Ectodermal cell (in vitro differentiated cells): ENCODE data around the gene LETM1.
"Not testable (repeated sequence)": the region's sequence is repeated elsewhere in the genome, so short reads cannot be mapped to it uniquely, and the experiment has no call there.

ENCODE experiments used
- H3K27ac ChIP-seq: 2 replicates; pipeline ENCODE4 v1.7.0; 2013; ENCODE audit warnings: mild to moderate bottlenecking, low read depth, low read length; ENCODE audit not compliant: insufficient read depth, poor library complexity, severe bottlenecking
- H3K27me3 ChIP-seq: 2 replicates; pipeline ENCODE4 v1.7.0; 2013; ENCODE audit warnings: mild to moderate bottlenecking, low read length; ENCODE audit not compliant: insufficient read depth, control insufficient read depth, poor library complexity, severe bottlenecking
- H3K36me3 ChIP-seq: one replicate; pipeline ENCODE4 v1.7.0; 2013; ENCODE audit warnings: low read length; ENCODE audit not compliant: control insufficient read depth, insufficient read depth
- H3K4me1 ChIP-seq: one replicate; pipeline ENCODE4 v1.7.0; 2013; ENCODE audit warnings: low read length; ENCODE audit not compliant: control insufficient read depth, insufficient read depth
- H3K4me3 ChIP-seq: 2 replicates; pipeline ENCODE4 v1.7.0; 2013; ENCODE audit warnings: low read depth, low read length, control low read depth; ENCODE audit not compliant: insufficient read depth
- H3K9me3 ChIP-seq: 2 replicates; pipeline ENCODE4 v1.7.0; 2013; ENCODE audit warnings: mild to moderate bottlenecking, low read length, moderate library complexity; ENCODE audit not compliant: control insufficient read depth
- WGBS, 2 experiments: methylation state at CpG; one replicate each; pipeline ENCODE4 v1.1.7; 2013; ENCODE audit warnings: missing lambda C conversion rate in 2 of 2; 5-methylcytosine and 5-hydroxymethylcytosine counted together

The LETM1 gene

GRCh38 chr4:1852904-1853623, 2.9 kb downstream of the LETM1 start:
- Histone ChIP-seq H3K27me3 (peaks cover 16% of the 10 kb centered on the region), H3K36me3 (no peaks in the 10 kb centered on the region), H3K27ac (no peak overlapping the region), H3K4me3 (no peak overlapping the region), H3K9me3 (no peaks in the 10 kb centered on the region), H3K4me1 (peaks cover 4% of the 10 kb centered on the region)
- WGBS, 2 experiments = 92 to 93% methylated on average over 9 of the region's 9 CpGs

GRCh38 chr4:1851575-1852410, 4.2 kb downstream of the LETM1 start:
- peaks cover 4% of the 10 kb centered on the region for H3K27me3 ChIP-seq
- WGBS, 2 experiments = 92% methylated on average over 16 of the region's 16 CpGs

GRCh38 chr4:1851160-1851559, 4.8 kb downstream of the LETM1 start:
- H3K27me3 ChIP-seq = no peaks in the 10 kb centered on the region
- no peak overlapping the region for H3K4me3 ChIP-seq
- WGBS, 2 experiments = 87 to 91% methylated on average over 11 of the region's 11 CpGs
- peaks cover 4% of the 10 kb centered on the region for H3K4me1 ChIP-seq
- no peaks in the 10 kb centered on the region for H3K36me3 ChIP-seq
- H3K27ac ChIP-seq = no peak overlapping the region
- no peaks in the 10 kb centered on the region for H3K9me3 ChIP-seq

More at GRCh38 chr4:1851575-1852410, 4.2 kb downstream of the LETM1 start:
- Histone ChIP-seq H3K9me3 (no peaks in the 10 kb centered on the region), H3K27ac (no peak overlapping the region), H3K4me3 (no peak overlapping the region), H3K36me3 (no peaks in the 10 kb centered on the region), H3K4me1 (peaks cover 4% of the 10 kb centered on the region)

GRCh38 chr4:1850276-1850675, 5.7 kb downstream of the LETM1 start:
- Histone ChIP-seq H3K4me1 (peaks cover 4% of the 10 kb centered on the region), H3K36me3 (no peaks in the 10 kb centered on the region), H3K9me3 (no peaks in the 10 kb centered on the region), H3K27ac (no peak overlapping the region), H3K27me3 (no peaks in the 10 kb centered on the region), H3K4me3 (no peak overlapping the region)
- 91 to 92% methylated on average over 10 of the region's 10 CpGs for WGBS, 2 experiments

- Histone ChIP-seq H3K27ac (no peak overlapping the region), H3K4me1 (no peaks in the 10 kb centered on the region), H3K27me3 (no peaks in the 10 kb centered on the region), H3K4me3 (no peak overlapping the region), H3K9me3 (no peaks in the 10 kb centered on the region), H3K36me3 (peaks cover 6% of the 10 kb centered on the region)
- WGBS, 2 experiments = 100% methylated on average over 1 to 2 of the region's 2 CpGs
These were observed 9.4 kb downstream of the LETM1 start for GRCh38 chr4:1846580-1846979.

GRCh38 chr4:1844618-1845017, 11.3 kb downstream of the LETM1 start:
- H3K4me1 ChIP-seq = not testable (repeated sequence)
- 93 to 97% methylated on average over 10 of the region's 10 CpGs for WGBS, 2 experiments

GRCh38 chr4:1843852-1844251, 12.1 kb downstream of the LETM1 start:
- no peaks in the 10 kb centered on the region for H3K4me1 ChIP-seq
- 94 to 96% methylated on average over 10 of the region's 10 CpGs for WGBS, 2 experiments
- H3K36me3 ChIP-seq = peaks cover 6% of the 10 kb centered on the region
- no peaks in the 10 kb centered on the region for H3K27me3 ChIP-seq
- H3K9me3 ChIP-seq = no peaks in the 10 kb centered on the region
- no peak overlapping the region for H3K4me3 ChIP-seq
- no peak overlapping the region for H3K27ac ChIP-seq

More at GRCh38 chr4:1844618-1845017, 11.3 kb downstream of the LETM1 start:
- H3K9me3 ChIP-seq, H3K27me3 ChIP-seq, H3K4me3 ChIP-seq, H3K27ac ChIP-seq, H3K36me3 ChIP-seq: not testable (repeated sequence)

GRCh38 chr4:1842993-1843448, 12.9 kb downstream of the LETM1 start:
- Histone ChIP-seq H3K27me3 (no peaks in the 10 kb centered on the region), H3K4me3 (no peak overlapping the region), H3K4me1 (no peaks in the 10 kb centered on the region), H3K36me3 (peaks cover 6% of the 10 kb centered on the region), H3K27ac (no peak overlapping the region), H3K9me3 (no peaks in the 10 kb centered on the region)
- WGBS, 2 experiments = 93 to 94% methylated on average over 17 of the region's 17 CpGs

GRCh38 chr4:1842339-1842895, 13.5 kb downstream of the LETM1 start:
- Histone ChIP-seq H3K27me3 (no peaks in the 10 kb centered on the region), H3K9me3 (no peaks in the 10 kb centered on the region), H3K4me1 (no peaks in the 10 kb centered on the region), H3K36me3 (peaks cover 6% of the 10 kb centered on the region), H3K27ac (no peak overlapping the region), H3K4me3 (no peak overlapping the region)
- WGBS, 2 experiments = 93 to 94% methylated on average over 13 of the region's 13 CpGs

- Histone ChIP-seq H3K27ac (no peak overlapping the region), H3K4me1 (no peaks in the 10 kb centered on the region), H3K27me3 (no peaks in the 10 kb centered on the region), H3K36me3 (peaks cover 6% of the 10 kb centered on the region), H3K4me3 (no peak overlapping the region), H3K9me3 (no peaks in the 10 kb centered on the region)
- WGBS, 2 experiments = 94 to 97% methylated on average over 9 of the region's 9 CpGs
These were observed 14.1 kb downstream of the LETM1 start for GRCh38 chr4:1841887-1842210.
